Measurements from ENCODE around the gene HCST.

Gene HCST

DNA sequence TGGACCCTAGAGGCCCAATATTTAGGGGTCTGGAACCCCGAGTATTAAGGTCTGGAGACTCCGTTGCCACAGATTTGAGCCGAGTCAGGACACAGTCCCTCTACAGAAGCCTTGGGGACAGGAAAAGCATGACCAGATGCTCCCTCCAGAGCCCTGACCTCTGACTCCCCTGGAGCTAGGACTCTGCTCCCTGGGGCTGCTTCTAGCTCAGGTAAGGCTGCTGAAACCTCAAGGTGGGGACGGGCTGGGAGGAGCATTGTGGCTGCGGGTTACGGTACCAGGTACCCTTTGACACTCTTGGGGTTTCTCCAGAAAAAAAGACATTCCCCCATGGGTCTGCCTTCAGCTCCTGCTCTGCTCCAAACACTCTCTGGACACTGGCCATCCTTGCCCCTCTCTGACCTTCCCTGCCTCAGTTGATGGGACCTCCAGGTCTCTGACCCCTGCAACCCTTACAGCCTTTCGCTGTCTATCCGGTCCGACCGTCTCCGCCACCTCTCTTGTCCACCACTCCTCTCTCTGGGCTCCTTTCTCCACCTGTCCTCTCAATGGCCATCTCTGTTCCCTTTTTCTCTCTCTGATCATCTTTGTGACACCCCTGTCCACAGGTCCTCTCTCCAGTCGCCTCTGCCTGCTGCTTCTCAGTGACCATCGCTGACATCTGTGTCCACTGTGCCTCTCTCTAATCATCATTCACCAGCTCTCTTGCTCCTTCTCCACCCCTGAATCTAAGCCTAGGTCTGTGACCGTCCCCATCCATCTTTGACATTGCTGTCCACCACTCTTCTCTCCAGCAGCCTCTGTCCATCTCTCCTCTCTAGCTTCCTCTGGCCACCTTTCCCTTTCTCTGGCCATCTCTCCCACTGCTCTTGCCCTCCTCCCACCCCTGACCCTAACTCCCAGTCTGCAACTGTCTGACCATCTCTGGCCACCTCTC, 35.3 kb downstream of the HCST start:
- no peak for DNase-seq (ENCODE audit: low read depth in 2 of 2)

DNA sequence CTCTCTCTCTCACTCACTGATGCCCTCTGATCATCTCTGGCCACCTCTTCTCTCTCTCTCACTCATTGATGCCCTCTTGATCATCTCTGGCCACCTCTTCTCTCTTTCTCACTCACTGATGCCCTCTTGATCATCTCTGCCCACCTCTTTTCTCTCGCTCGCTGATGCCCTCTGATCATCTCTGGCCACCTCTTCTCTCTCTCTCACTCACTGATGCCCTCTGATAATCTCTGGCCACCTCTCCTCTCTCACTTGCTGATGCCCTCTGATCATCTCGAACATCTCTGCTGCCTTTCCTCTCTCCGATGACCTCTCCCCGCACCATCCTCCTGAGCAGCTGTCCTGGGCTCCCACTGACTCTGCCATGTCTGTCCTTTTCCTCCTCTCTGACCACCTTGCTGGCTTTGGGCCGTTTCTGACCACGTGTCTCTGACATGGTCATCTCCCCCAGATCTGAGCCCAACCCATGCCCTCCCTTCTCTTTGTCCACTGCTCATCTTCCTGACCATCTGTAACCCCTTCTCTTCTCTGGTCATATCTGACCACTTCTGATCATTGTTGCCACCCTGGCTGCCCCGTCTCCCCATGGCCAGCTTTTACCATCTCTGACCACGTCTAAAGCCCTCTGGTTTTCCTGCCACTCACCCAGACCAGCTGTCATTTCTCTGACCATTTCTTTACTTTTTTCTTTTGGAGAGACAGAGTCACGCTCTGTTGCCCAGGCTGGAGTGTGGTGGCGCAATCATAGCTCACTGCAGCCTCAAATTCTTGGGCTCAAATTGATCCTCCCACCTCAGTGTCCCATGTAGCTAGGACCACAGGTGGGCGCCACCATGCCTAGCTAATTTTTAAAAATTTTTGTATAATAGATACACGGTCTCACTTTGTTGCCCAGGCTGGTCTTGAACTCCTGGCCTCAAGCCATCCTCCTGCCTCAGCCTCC, 36.2 kb downstream of the HCST start:
- DNase-seq (ENCODE audit: low read depth in 2 of 2) = no peak

DNA sequence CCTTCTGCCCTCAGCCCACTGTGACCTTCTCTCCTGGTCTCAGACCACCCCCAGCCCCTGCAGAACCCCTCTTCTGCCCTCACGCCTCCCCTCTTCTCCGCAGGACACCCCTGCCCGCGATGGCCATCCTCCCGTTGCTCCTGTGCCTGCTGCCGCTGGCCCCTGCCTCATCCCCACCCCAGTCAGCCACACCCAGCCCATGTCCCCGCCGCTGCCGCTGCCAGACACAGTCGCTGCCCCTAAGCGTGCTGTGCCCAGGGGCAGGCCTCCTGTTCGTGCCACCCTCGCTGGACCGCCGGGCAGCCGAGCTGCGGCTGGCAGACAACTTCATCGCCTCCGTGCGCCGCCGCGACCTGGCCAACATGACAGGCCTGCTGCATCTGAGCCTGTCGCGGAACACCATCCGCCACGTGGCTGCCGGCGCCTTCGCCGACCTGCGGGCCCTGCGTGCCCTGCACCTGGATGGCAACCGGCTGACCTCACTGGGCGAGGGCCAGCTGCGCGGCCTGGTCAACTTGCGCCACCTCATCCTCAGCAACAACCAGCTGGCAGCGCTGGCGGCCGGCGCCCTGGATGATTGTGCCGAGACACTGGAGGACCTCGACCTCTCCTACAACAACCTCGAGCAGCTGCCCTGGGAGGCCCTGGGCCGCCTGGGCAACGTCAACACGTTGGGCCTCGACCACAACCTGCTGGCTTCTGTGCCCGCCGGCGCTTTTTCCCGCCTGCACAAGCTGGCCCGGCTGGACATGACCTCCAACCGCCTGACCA, 37.2 kb downstream of the HCST start:
- no peak for DNase-seq (ENCODE audit: low read depth in 2 of 2)

DNA sequence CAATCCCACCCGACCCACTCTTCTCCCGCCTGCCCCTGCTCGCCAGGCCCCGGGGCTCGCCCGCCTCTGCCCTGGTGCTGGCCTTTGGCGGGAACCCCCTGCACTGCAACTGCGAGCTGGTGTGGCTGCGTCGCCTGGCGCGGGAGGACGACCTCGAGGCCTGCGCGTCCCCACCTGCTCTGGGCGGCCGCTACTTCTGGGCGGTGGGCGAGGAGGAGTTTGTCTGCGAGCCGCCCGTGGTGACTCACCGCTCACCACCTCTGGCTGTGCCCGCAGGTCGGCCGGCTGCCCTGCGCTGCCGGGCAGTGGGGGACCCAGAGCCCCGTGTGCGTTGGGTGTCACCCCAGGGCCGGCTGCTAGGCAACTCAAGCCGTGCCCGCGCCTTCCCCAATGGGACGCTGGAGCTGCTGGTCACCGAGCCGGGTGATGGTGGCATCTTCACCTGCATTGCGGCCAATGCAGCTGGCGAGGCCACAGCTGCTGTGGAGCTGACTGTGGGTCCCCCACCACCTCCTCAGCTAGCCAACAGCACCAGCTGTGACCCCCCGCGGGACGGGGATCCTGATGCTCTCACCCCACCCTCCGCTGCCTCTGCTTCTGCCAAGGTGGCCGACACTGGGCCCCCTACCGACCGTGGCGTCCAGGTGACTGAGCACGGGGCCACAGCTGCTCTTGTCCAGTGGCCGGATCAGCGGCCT, 37.9 kb downstream of the HCST start:
- no peak for DNase-seq (ENCODE audit: low read depth in 2 of 2)

DNA sequence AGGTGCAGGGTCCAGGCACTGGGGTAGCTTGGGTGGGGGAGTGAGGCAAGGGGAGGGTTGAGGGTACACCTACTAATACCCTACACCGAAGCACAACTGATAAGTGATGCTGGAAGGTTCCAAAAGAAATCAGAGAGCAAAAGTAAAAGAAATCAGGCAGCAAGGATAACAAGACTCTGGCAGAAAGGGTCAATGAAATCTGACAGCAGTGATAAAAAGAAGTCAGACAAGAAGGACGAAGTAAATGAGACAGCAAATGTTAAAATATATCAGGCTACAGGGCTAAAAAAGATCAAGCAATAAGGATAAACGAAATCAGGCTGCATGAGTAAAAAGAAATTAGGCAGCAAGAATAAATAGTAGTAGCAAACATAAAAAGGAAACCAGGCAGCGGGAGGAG, 38.5 kb downstream of the HCST start:
- no peak for DNase-seq (ENCODE audit: low read depth in 2 of 2)

DNA sequence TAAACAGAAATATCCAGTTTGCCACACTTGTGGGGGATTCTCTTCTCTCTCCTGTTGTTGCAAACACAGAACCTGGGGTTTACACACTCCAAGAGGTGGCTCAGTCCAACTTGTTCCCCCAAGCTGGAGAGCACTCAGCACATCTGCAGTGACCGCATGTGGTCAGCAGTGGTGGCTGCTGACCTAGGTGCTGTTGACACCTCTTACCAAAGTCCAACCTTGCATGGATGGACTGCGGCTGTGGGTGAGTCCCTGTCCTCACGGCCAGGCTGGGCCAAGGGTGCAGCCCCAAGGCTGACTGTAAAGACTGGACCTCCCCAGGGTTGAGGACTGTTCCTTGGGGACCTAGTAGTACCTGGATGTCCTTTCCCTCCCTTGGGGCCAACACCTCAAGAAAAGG, 39.9 kb downstream of the HCST start:
- DNase-seq (ENCODE audit: low read depth in 2 of 2) = no peak

DNA sequence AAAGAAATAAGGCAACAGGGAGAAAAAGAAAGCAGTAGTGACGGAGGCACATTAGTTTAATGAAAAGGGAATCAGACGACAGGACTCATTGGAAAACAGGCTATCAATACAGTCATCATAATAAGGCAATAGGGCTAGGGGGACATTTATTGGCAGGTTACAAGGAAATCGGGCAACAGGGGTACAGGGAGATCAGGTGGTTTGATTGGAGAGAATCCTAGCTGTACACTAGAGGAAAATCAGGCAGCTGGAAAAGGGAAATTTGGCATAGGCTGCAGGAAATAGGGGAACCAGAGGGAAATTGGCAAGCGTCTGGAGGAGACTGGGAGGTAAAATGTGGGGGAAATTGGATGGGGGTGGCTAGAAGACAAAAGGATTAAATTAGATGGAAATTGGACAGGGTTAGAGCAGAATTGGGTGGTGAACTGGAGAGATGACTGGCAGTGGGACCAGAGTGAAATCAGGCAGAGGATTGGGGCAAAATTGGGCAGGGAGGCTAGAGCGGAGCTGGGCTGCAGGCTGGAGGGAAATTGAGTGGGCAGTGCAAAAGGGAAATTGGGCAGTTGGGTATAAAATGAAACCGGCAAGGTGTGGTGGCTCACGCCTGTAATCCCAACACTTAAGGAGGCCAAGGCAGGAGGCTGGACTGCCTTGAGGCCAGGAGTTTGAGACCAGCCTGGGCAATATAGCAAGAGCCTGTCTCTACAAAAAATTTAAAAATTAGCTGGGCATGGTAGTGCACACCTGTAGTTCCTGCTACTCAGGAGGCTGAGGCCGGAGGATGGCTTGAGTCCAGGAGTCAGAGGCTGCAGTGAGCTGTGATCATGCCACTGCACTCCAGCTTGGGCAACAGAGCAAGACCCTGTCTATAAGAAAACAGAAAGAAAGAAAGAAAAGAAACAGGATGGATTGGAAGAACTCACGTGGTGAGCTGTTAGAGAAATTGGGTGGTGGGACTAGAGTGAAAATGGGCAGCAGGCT, 41.3 kb downstream of the HCST start:
- no peak for DNase-seq (ENCODE audit: low read depth in 2 of 2)

DNA sequence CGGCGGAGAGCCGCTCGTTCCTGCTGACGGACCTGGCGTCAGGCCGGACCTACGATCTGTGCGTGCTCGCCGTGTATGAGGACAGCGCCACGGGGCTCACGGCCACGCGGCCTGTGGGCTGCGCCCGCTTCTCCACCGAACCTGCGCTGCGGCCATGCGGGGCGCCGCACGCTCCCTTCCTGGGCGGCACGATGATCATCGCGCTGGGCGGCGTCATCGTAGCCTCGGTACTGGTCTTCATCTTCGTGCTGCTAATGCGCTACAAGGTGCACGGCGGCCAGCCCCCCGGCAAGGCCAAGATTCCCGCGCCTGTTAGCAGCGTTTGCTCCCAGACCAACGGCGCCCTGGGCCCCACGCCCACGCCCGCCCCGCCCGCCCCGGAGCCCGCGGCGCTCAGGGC, 42.2 kb downstream of the HCST start:
- DNase-seq (ENCODE audit: low read depth in 2 of 2) = no peak

DNA sequence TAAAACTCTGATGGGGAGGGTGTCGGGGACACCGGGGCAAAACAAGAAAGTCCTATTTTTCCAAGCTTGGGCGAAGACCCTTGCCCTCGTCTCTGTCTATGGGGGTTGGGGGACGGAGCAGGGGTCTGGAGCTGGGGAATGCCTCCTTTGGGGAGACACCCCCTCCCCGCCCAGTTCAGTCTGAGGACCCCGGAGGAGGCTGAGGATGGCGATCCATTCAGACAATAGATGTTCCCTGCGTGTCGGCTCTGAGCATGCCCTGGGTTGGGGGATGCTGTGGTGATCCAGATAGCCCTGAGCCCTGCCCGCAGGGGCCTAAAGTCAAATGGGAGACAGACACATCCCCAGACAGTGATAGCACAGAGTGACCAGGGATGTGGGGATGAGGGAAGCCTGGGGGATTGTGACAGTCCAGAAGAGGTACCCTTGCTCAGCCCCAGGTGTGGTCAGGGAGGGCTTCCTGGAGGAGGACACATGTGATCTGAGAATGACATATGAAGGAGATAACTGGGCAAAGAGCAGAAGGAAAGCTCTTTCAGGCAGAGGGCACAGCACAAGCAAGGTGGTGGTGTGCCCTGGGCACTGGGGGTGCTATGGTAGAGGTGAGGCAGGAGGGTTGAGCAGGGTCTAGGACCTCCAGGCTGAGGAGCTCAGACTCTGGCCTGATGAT, 42.9 kb downstream of the HCST start:
- no peak for DNase-seq (ENCODE audit: low read depth in 2 of 2)

DNA sequence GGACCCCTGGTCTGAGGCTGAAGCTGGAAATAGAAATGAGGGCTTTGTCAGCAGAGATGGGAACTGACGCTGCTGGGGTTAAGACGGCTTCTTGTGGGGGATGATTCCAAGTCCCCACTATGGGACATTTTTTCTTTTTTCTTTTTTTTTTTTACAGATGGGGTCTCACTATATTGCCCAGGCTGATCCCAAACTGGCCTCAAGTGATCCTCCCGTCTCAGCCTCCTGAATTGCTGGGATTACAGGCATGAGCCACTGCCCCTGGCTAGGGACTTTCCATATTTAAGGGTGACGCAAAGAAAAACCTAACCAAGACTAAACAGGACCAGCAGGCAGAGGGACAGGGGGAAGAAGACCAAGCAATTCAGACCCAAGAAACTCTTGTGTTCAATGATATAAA, 43.9 kb downstream of the HCST start:
- no peak for DNase-seq (ENCODE audit: low read depth in 2 of 2)

DNA sequence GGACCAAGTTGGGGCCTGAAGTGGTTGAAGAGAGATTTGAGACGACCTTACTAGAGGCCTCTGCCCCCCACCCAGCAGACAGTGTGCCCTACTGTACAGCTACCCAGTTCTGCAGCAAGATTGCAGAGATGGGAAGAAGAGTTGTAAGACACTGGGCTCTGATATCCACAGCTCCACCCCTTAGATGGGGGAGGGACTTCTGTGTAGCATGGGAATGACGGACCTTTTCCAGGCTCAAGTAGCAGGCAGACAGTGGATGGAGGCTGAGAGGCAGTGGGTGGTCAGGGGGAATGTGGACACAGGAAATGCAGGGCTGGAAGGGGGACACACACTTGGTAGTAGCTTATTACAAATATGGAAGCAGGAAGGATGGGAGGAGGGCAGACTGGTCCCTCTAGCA, 46.8 kb downstream of the HCST start:
- DNase-seq (ENCODE audit: low read depth in 2 of 2) = no peak

Data from stimulated activated CD4-positive, alpha-beta T cell treated with anti-CD3 and anti-CD28 coated beads, Interleukin-1b, Interleukin-23, amount 100 ng/mL, for 4 hours (primary cell).